Esophagus (tissue), 2 donors: ENCODE data around the gene PLEKHA7. TPM values are rescaled to one million over a fixed set of nuclear protein-coding genes. Genes with fewer than 3 reads are reported as not detected.

Experiments used
- H3K27ac ChIP-seq, 2 donors: one replicate each; pipeline ENCODE4 v1.5.1; 2013; ENCODE audit warnings: low read depth in 2 of 2, mild to moderate bottlenecking in 2 of 2, inconsistent platforms in 1 of 2, low read length in 1 of 2, moderate library complexity in 1 of 2
- H3K27me3 ChIP-seq, 2 donors: one replicate each; pipeline ENCODE4 v1.6.1; 2013; ENCODE audit warnings: low read length in 2 of 2, control low read depth in 1 of 2, mild to moderate bottlenecking in 1 of 2; ENCODE audit not compliant: insufficient read depth in 2 of 2, control insufficient read depth in 1 of 2
- H3K36me3 ChIP-seq, 2 donors: one replicate each; pipeline ENCODE4 v1.6.1; 2013; ENCODE audit warnings: low read length in 1 of 2; ENCODE audit not compliant: control insufficient read depth in 2 of 2, insufficient read depth in 2 of 2
- H3K4me1 ChIP-seq, 2 donors: one replicate each; pipeline ENCODE4 v1.6.1; 2013; ENCODE audit warnings: low read length in 1 of 2; ENCODE audit not compliant: control insufficient read depth in 2 of 2, insufficient read depth in 2 of 2
- H3K4me3 ChIP-seq, 2 donors: one replicate each; pipeline ENCODE4 v1.5.1; 2013; ENCODE audit warnings: low read length in 2 of 2, mild to moderate bottlenecking in 2 of 2, low read depth in 1 of 2, moderate library complexity in 1 of 2
- H3K9me3 ChIP-seq, 2 donors: one replicate each; pipeline ENCODE4 v1.6.1; 2013; ENCODE audit warnings: mild to moderate bottlenecking in 2 of 2, low read depth in 1 of 2, low read length in 1 of 2, moderate library complexity in 1 of 2; ENCODE audit not compliant: control insufficient read depth in 2 of 2, insufficient read depth in 1 of 2
- WGBS, 2 donors: extraction: QIAGEN DNeasy Blood & Tissue Kit; methylation state at CpG; one replicate each; pipeline ENCODE4 v1.1.7; 2013; 5-methylcytosine and 5-hydroxymethylcytosine counted together
- polyA plus RNA-seq, 2 donors: library from polyadenylated mRNA; stranded (reverse); fragments of 200-250 nt; gene quantifications; one replicate each; pipeline ENCODE4 v1.2.3, GENCODE V29; 2013
- donor health status: healthy with polysubstance abuse.
- donor health status: Bipolar disorder and iron deficiency.

PLEKHA7 gene
- polyA plus RNA-seq, 2 donors: 41.4 to 46.0 TPM

GRCh38 chr11:16787035-16787742, 227.0 kb downstream of the PLEKHA7 start:
- H3K9me3 ChIP-seq: no peaks in the 10 kb centered on the region
- WGBS, 2 donors: 75 to 77% methylated on average over 7 of the region's 7 CpGs
- H3K4me1 ChIP-seq: peaks cover 4 to 26% of the 10 kb centered on the region in 2 donors
- H3K27me3 ChIP-seq: no peaks in the 10 kb centered on the region
- peaks cover 0 to 38% of the 10 kb centered on the region in 2 donors for H3K36me3 ChIP-seq
- H3K4me3 ChIP-seq: no peak overlapping the region
- no peak overlapping the region for H3K27ac ChIP-seq

GRCh38 chr11:16786131-16786530, 228.1 kb downstream of the PLEKHA7 start:
- Histone ChIP-seq H3K27ac (no peak overlapping the region), H3K36me3 (peaks cover 0 to 44% of the 10 kb centered on the region in 2 donors), H3K9me3 (no peaks in the 10 kb centered on the region), H3K4me3 (no peak overlapping the region), H3K27me3 (no peaks in the 10 kb centered on the region), H3K4me1 (peaks cover 0 to 23% of the 10 kb centered on the region in 2 donors)
- 68 to 85% methylated on average over 6 of the region's 6 CpGs for WGBS, 2 donors

GRCh38 chr11:16785520-16786128, 228.6 kb downstream of the PLEKHA7 start:
- H3K4me1 ChIP-seq: peaks cover 0 to 20% of the 10 kb centered on the region in 2 donors
- no peaks in the 10 kb centered on the region for H3K9me3 ChIP-seq
- no peaks in the 10 kb centered on the region for H3K27me3 ChIP-seq
- no peak overlapping the region for H3K4me3 ChIP-seq
- peaks cover 0 to 46% of the 10 kb centered on the region in 2 donors for H3K36me3 ChIP-seq
- 47 to 53% methylated on average over 7 of the region's 7 CpGs for WGBS, 2 donors
- no peak overlapping the region for H3K27ac ChIP-seq

GRCh38 chr11:16784666-16785065, 229.5 kb downstream of the PLEKHA7 start:
- 79 to 80% methylated on average over 2 of the region's 2 CpGs for WGBS, 2 donors
- Histone ChIP-seq H3K36me3 (peaks cover 0 to 39% of the 10 kb centered on the region in 2 donors), H3K27ac (no peak overlapping the region), H3K9me3 (no peaks in the 10 kb centered on the region), H3K4me3 (no peak overlapping the region), H3K27me3 (no peaks in the 10 kb centered on the region), H3K4me1 (peaks cover 0 to 23% of the 10 kb centered on the region in 2 donors)

- Histone ChIP-seq H3K36me3 (peaks cover 0 to 36% of the 10 kb centered on the region in 2 donors), H3K4me3 (no peak overlapping the region), H3K4me1 (peaks cover 0 to 17% of the 10 kb centered on the region in 2 donors), H3K9me3 (no peaks in the 10 kb centered on the region), H3K27ac (no peak overlapping the region), H3K27me3 (no peaks in the 10 kb centered on the region)
- WGBS, 2 donors: 80 to 81% methylated on average over 2 of the region's 2 CpGs
Observed at GRCh38 chr11:16784097-16784496, 230.1 kb downstream of the PLEKHA7 start.

GRCh38 chr11:16783321-16783801, 230.9 kb downstream of the PLEKHA7 start:
- no peaks in the 10 kb centered on the region for H3K9me3 ChIP-seq
- WGBS, 2 donors: 94 to 96% methylated on average over 22 of the region's 22 CpGs
- H3K27me3 ChIP-seq: no peaks in the 10 kb centered on the region
- H3K27ac ChIP-seq: no peak overlapping the region
- no peak overlapping the region for H3K4me3 ChIP-seq
- H3K36me3 ChIP-seq: peaks cover 0 to 36% of the 10 kb centered on the region in 2 donors
- H3K4me1 ChIP-seq: peaks cover 0 to 12% of the 10 kb centered on the region in 2 donors

GRCh38 chr11:16781936-16782919, 232.0 kb downstream of the PLEKHA7 start:
- H3K36me3 ChIP-seq: peaks cover 0 to 42% of the 10 kb centered on the region in 2 donors
- 76 to 78% methylated on average over 11 of the region's 11 CpGs for WGBS, 2 donors
- no peaks in the 10 kb centered on the region for H3K9me3 ChIP-seq
- H3K4me3 ChIP-seq: no peak overlapping the region
- no peaks in the 10 kb centered on the region for H3K27me3 ChIP-seq
- peaks cover 0 to 14% of the 10 kb centered on the region in 2 donors for H3K4me1 ChIP-seq
- no peak overlapping the region for H3K27ac ChIP-seq

- H3K36me3 ChIP-seq: peaks cover 0 to 39% of the 10 kb centered on the region in 2 donors
- H3K4me3 ChIP-seq: no peak overlapping the region
- H3K4me1 ChIP-seq: peaks cover 0 to 16% of the 10 kb centered on the region in 2 donors
- WGBS, 2 donors: 89 to 93% methylated on average over 19 of the region's 19 CpGs
- no peaks in the 10 kb centered on the region for H3K27me3 ChIP-seq
- no peak overlapping the region for H3K27ac ChIP-seq
- no peaks in the 10 kb centered on the region for H3K9me3 ChIP-seq
Observed at GRCh38 chr11:16780698-16781550, 233.3 kb downstream of the PLEKHA7 start.
